DND-41 (cell line): ENCODE data around the gene NEURL1.

Experiments used
- CTCF ChIP-seq: IDR thresholded peaks from 2 replicates; pipeline ENCODE4 v1.5.1; 2012; ENCODE audit warnings: borderline replicate concordance, low read length, moderate library complexity, mild to moderate bottlenecking; ENCODE audit not compliant: poor library complexity, severe bottlenecking; ENCODE audit errors: extremely low read depth
- EZH2 ChIP-seq: IDR thresholded peaks from 3 replicates; pipeline ENCODE4 v1.6.1; 2012; ENCODE audit warnings: borderline replicate concordance, low read depth, mild to moderate bottlenecking, moderate library complexity, low read length, inconsistent platforms; ENCODE audit not compliant: severe bottlenecking

- TF ChIP-seq CTCF (no peak), EZH2 (no peak)
These were observed 44.8 kb upstream of the NEURL1 start for GRCh38 chr10:103448746-103449145.
